B cell (primary cell): ENCODE results near the gene RXFP1.

ENCODE experiments used
- CTCF ChIP-seq: fragments of 200-600 bp; IDR thresholded peaks from one replicate; pipeline ENCODE4 v1.8.0; 2022; ENCODE audit warnings: antibody characterized with exemption, mild to moderate bottlenecking
- EZH2 ChIP-seq: IDR thresholded peaks from 2 replicates; pipeline ENCODE4 v1.6.1; 2012; ENCODE audit warnings: borderline replicate concordance, low read depth, mild to moderate bottlenecking, moderate library complexity, low read length; ENCODE audit not compliant: insufficient read depth, poor library complexity, severe bottlenecking

- TF ChIP-seq CTCF (no peak), EZH2 (no peak)
Observed at GRCh38 chr4:158543191-158543590, 21.5 kb downstream of the RXFP1 start.
